ENCODE results near the gene ZSCAN2.
"Not testable (repeated sequence)": the region's sequence is repeated elsewhere in the genome, so short reads cannot be mapped to it uniquely, and the experiment has no call there.

ZSCAN2 gene

GRCh38 chr15:84599906-84600305, 903 bp upstream of the ZSCAN2 start:
- DNase-seq: no peak

- DNase-seq: no peak
Observed at GRCh38 chr15:84600331-84600686, 500 bp upstream of the ZSCAN2 start.

DNA sequence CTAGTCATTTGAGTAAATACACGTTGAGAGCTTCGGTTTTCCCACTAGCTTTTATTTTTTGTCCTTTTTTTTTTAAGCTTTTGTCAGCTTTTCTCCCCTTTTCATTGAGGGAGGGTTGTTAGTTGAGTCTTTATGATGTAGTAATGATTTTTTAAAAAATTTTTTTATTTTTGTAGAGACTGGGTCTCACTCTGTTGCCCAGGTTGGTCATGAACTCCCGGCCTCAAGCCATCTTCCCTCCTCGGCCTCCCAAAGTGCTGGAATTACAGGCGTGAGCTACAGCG, 688 bp downstream of the ZSCAN2 start:
- DNase-seq: no peak

- DNase-seq: no peak
Observed at GRCh38 chr15:84603630-84604379, 3.0 kb downstream of the ZSCAN2 start.

DNA sequence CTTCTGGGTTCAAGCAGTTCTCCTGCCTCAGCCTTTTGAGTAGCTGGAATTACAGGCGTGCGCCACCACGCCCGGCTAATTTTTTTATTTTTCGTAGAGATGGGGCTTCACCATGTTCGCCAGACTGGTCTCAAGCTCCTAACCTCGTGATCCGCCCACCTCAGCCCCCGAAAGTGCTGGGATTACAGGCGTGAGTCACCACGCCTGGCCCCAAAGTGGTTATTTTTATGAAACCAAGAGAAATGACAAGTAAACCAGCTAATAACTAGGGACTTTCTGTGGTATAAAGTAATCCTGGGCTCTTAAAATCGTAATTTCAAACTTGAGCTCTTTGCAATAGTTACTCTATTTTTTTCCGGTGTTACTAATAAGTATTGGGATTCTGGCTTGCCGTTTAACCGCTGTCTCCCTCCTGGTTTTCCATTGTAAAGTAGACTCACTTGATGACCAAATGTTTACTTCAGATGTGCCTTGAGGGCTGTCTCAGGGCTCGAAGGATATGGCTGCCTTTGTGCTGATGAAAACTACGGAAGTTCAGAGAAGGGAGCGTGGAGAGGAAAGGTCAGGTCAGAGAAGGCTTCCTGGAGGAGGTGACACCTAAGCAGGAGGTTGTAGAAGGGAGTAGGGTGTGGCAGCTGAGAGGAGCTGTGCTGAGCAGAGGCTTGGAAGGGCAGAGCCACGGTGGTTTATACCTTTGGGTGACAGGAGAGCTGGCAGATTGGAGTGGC, 4.2 kb downstream of the ZSCAN2 start:
- DNase-seq: no peak

DNA sequence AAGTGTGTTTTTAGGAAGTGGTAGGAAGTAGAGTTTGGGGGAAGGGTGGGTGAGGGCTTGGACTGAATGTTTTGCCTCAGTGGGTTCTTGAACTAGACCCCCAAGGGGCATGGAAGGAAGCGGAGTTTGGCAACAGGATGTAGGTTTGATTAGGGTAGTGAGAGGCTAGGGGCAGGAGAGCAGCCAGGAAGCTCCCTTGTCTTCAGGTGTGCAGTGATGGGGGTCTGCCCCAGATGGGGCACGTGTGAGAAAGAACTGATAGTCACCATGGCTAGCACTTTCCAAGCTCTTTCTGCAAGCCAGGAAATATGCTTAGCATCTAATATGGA, 4.7 kb downstream of the ZSCAN2 start:
- DNase-seq: no peak

DNA sequence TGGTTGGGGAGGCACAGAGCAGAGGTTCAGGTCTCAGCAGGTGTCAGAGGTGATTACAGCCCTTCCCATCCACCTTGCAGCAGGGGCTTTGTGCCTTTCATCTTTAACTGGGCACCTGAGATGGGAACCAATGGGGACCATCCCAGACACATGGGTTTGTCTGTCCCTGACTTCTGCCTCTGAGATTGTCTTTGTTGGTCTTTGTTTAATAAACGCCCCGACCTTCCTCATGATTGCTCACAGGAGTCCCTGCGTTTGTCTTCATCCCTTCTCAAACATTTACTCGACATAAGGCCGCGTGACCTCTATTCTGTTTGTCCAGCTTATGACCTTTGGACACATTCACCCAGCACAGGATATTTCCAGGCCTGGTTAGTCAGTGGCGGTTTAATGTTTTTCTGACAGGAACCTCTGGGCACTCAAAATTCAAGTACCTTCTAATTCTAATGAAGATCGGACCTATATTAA, 5.9 kb downstream of the ZSCAN2 start:
- no peak for DNase-seq

DNA sequence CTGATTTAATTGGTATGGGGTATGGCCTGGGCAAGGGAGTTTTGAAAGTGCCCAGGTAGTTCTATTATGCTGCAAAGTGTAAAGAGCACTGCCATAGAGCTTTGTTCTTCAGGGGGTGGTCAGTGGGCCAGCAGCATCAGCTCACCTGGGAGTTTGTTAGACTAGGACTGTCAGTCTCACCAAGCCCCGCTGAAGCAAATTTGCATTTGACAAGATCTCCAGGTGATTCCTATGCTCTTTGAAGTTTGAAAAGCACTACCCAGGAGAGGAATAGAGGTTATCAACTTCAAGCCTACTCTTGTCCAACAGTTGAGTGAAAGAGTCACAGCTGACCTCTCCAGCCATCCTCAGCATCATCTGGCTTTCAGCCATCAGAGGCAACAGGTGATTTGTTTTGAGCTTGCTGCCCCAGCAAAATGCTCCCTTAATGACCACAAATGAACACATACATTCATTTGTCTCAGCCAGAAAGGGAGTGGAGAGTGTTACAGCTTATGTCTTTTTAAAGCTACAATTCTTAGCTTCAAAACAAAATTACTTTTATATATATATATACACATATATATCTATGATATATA, 8.0 kb downstream of the ZSCAN2 start:
- no peak for DNase-seq

DNA sequence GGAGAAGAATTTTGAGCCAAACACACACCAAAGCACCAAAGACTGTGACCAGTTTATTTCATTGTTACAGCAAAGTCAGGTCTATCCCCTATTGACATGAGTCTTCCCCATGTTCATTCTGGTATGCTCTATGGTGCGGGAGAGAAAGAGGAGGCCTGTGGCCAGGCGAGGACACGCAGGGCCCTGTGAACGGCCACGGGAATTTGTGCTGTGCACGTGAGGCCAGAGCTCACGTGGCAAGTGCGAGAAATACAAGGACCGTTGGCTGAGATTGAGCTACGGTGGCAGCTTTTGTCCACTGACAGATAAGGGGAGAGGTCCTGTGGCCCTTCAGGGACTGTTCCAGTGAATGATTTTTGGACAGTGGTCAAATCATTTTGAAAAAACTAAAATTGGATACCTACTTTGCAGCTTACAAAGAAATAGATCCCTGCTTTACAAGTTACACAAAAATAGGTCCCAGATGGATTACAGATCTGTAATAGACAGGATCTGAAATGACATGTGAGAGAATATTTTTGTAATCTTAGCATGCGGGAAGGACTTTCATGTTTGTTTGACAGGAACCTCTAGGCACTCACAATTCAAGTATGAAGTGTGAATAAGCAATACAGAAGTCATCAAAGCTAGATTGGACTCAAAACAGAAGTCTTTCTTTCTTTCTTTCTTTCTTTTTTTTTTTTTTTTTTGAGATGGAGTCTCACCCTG, 9.2 kb downstream of the ZSCAN2 start:
- no peak for DNase-seq

DNA sequence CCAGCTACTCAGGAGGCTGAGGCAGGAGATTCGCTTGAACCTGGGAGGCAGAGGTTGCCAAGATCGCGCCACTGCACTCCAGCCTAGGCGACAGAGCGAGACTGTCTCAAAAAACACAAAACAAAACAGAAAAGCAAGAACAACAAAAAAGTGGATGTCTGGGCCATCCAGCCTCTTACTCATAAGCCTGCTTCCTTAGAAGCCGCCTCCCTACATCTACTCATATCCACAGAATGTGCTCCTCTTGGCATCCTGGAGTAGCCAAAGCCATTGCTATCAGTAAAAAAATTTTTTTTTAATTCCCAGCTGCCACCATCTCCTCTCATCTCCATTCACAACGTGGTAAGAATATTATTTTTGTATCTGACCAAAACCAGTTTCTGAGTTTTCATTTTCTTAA, 10.8 kb downstream of the ZSCAN2 start:
- DNase-seq: no peak

DNA sequence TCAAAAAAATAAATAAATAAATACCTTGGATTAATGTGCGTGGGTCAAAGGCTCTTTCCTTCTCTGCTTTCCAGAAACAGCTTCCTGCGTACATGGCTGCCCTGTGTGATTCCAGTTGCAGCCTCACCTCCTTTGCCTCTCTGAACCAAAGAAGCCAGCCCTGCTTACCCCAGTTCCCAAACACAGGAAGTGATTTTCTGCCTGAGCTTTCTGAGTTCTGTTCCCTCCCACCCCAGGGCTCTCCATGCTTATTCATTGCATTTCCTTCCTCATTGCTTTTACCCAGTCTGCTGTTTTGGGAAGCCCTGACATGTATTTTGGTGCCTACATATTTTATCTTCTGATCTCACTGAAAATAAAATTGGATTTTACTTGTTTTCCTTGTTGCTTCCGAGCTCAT, 15.4 kb downstream of the ZSCAN2 start:
- DNase-seq: no peak

DNA sequence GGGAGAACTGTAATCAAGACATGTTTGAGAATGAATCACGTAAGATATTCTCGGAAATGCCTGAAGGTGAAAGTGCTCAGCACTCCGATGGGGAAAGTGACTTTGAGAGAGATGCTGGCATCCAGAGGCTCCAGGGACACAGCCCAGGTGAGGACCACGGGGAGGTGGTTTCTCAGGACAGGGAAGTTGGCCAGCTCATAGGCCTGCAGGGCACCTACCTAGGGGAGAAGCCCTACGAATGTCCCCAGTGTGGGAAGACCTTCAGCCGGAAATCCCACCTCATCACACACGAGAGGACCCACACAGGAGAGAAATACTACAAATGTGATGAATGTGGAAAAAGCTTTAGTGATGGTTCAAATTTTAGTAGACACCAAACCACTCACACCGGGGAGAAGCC, 19.8 kb downstream of the ZSCAN2 start:
- no peak for DNase-seq

DNA sequence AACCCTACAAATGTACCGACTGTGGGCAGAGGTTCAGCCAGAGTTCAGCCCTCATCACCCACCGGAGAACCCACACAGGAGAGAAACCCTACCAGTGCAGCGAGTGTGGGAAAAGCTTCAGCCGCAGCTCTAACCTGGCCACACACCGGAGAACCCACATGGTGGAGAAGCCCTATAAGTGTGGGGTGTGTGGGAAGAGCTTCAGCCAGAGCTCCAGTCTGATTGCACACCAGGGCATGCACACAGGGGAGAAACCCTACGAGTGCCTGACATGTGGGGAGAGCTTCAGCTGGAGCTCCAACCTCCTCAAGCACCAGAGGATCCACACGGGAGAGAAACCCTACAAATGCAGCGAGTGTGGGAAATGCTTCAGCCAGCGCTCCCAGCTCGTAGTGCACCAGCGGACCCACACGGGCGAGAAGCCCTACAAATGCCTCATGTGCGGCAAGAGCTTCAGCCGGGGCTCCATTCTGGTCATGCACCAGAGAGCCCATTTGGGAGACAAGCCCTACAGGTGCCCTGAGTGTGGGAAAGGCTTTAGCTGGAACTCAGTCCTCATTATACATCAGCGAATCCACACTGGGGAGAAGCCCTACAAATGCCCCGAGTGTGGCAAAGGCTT, 20.7 kb downstream of the ZSCAN2 start:
- no peak for DNase-seq

- no peak for DNase-seq
Observed at GRCh38 chr15:84624359-84624758, 23.6 kb downstream of the ZSCAN2 start.

GRCh38 chr15:84625123-84625522, 24.3 kb downstream of the ZSCAN2 start:
- no peak for DNase-seq

DNA sequence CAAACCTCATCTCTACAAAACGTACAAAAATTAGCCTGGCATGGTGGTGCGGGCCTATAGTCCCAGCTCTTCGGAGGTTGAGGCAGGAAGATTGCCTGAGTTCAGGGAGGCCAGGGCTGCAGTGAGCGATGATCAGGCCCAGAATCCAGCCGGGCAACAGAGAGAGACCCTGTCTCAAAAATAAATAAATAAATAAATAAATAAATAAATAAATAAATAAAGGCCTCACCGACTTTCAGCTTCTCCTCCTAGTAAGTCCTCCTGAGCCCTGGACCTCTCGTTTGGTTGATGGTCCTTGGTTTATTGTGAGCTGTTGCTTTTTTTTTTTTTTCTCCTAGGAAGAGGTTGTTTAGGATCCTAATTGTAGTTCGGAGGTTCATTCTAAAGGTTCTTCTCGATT, 28.2 kb downstream of the ZSCAN2 start:
- DNase-seq: no peak

- DNase-seq: no peak
Observed at GRCh38 chr15:84631706-84632272, 31.0 kb downstream of the ZSCAN2 start.

- DNase-seq: no peak
Observed at GRCh38 chr15:84633311-84634227, 32.8 kb downstream of the ZSCAN2 start.

DNA sequence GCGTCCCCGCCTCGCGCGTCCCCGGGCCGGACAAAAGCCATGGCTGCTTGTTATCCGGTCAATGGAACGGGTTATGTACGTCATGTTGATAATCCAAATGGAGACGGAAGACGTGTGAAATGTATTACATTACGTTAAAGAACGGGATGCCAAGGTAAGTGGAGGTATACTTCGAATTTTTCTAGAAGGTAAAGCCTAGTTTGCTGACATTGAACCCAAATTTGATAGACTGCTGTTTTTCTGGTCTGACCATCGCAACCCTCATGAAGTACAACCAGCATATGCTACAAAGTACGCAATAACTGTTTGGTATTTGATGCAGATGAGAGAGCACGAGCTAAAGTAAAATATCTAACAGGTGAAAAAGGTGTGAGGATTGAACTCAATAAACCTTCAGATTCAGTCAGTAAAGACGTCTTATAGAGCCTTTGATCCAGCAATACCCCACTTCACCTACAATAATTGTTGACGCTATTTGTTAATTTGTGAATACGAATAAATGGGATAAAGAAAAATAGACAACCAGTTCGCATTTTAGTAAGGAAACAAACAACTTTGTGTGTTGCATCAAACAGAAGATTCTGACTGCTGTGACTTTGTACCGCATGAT, 33.5 kb downstream of the ZSCAN2 start:
- DNase-seq: no peak

DNA sequence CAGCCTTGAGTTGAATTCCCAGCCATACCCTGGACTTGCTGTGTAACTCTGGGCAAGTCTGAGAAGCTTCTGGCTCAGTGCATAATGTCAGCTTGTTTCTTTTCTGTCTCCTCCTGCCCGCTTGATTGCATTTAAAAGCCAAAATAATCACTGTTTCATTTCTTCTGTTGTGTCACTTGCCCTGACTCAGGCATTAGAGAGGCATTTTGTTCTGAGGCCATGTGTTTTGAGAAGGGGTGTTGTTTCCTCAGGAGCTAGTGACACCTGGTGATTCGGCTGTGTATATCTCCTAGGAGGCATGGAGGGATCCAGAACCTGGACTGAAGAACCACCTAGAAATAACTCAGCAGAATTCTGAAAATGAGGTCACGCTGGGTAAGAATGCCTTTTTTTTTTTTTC, 37.3 kb downstream of the ZSCAN2 start:
- DNase-seq: no peak

DNA sequence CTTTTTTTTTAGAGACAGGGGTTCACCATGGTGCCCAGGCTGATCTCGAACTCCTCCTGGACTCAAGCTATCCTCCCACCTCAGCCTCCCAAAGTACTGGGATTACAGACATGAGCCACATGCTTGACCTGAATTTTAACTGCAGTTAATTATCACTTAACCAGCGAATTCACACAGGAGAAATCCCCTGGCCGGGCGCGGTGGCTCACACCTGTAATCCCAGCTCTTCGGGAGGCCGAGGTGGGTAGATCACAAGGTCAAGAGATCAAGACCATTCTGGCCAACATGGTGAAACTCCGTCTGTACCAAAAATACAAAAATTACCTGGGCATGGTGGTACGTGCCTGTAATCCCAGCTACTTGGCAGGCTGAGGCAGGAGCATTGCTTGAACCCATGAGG, 41.1 kb downstream of the ZSCAN2 start:
- DNase-seq: not testable (repeated sequence)

DNA sequence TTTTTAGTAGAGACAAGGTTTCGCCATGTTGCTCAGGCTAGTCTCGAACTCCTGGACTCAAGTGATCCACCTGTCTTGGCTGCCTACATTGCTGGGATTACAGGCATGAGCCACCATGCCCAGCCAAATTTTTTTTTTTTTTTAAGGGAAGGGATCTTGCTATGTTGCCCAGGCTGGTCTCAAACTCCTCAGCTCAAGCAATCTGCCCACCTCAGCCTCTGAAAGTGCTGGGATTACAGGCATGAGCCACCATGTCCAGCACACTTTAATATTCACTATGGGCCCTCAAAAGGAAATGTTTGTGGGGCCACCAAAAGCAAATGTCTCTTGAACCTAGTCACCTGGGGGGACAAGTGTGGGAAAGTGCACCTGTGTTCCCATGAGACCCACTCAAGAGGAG, 41.8 kb downstream of the ZSCAN2 start:
- DNase-seq: not testable (repeated sequence)

Measured in cortex of kidney (tissue), 1 donor.